ENCODE results near the gene GUK1. TPM values are rescaled to one million over a fixed set of nuclear protein-coding genes. Genes with fewer than 3 reads are reported as not detected.
A peak's percentile ranks its signal among the peaks of the same experiment; 100 is the strongest.
"Not testable (repeated sequence)": the region's sequence is repeated elsewhere in the genome, so short reads cannot be mapped to it uniquely, and the experiment has no call there.

The GUK1 gene
- total RNA-seq, 1 donor: 238 TPM

GRCh38 chr1:228104526-228105269 is 35.4 kb upstream of the GUK1 start:
- DNase-seq (ENCODE audit: low read depth in 2 of 3, low spot score in 2 of 3): no peak

- DNase-seq (ENCODE audit: low read depth in 2 of 3, low spot score in 2 of 3): no peak
These were observed 34.6 kb upstream of the GUK1 start for GRCh38 chr1:228105270-228105995.

- DNase-seq (ENCODE audit: low read depth in 2 of 3, low spot score in 2 of 3): no peak
These were observed 33.9 kb upstream of the GUK1 start for GRCh38 chr1:228105996-228106799.

- no peak for DNase-seq (ENCODE audit: low read depth in 2 of 3, low spot score in 2 of 3)
These were observed 33.4 kb upstream of the GUK1 start for GRCh38 chr1:228106800-228107054.

GRCh38 chr1:228107636-228108035 is 32.4 kb upstream of the GUK1 start:
- DNase-seq (ENCODE audit: low read depth in 2 of 3, low spot score in 2 of 3): no peak

- no peak for DNase-seq (ENCODE audit: low read depth in 2 of 3, low spot score in 2 of 3)
These were observed 31.9 kb upstream of the GUK1 start for GRCh38 chr1:228108055-228108690.

- no peak for DNase-seq (ENCODE audit: low read depth in 2 of 3, low spot score in 2 of 3)
These were observed 31.4 kb upstream of the GUK1 start for GRCh38 chr1:228108742-228109072.

GRCh38 chr1:228109073-228109961 is 30.8 kb upstream of the GUK1 start, which contains the start of gene MRPL55:
TSS of gene MRPL55 (minus strand) at chr1:228109299. CDS start at chr1:228108260, 1,039 bp downstream.
- peak; percentile 94 to 99 (median 97) for DNase-seq (ENCODE audit: low read depth in 2 of 3, low spot score in 2 of 3)

GRCh38 chr1:228109962-228110488 is 30.1 kb upstream of the GUK1 start:
- peak in 1 of 3 donors; percentile 29 for DNase-seq (ENCODE audit: low read depth in 2 of 3, low spot score in 2 of 3)

- no peak for DNase-seq (ENCODE audit: low read depth in 2 of 3, low spot score in 2 of 3)
These were observed 29.5 kb upstream of the GUK1 start for GRCh38 chr1:228110556-228110955.

- DNase-seq (ENCODE audit: low read depth in 2 of 3, low spot score in 2 of 3): not testable (repeated sequence)
These were observed 28.8 kb upstream of the GUK1 start for GRCh38 chr1:228111315-228111714.

GRCh38 chr1:228112167-228112566 is 27.9 kb upstream of the GUK1 start:
- no peak for DNase-seq (ENCODE audit: low read depth in 2 of 3, low spot score in 2 of 3)

GRCh38 chr1:228112617-228113016 is 27.5 kb upstream of the GUK1 start:
- DNase-seq (ENCODE audit: low read depth in 2 of 3, low spot score in 2 of 3): no peak

- no peak for DNase-seq (ENCODE audit: low read depth in 2 of 3, low spot score in 2 of 3)
These were observed 25.3 kb upstream of the GUK1 start for GRCh38 chr1:228114827-228115226.

GRCh38 chr1:228117335-228117734 is 22.7 kb upstream of the GUK1 start:
- DNase-seq (ENCODE audit: low read depth in 2 of 3, low spot score in 2 of 3): no peak

- no peak for DNase-seq (ENCODE audit: low read depth in 2 of 3, low spot score in 2 of 3)
These were observed 22.0 kb upstream of the GUK1 start for GRCh38 chr1:228118040-228118439.

- no peak for DNase-seq (ENCODE audit: low read depth in 2 of 3, low spot score in 2 of 3)
These were observed 19.7 kb upstream of the GUK1 start for GRCh38 chr1:228120351-228120750.

GRCh38 chr1:228120857-228121489 is 19.1 kb upstream of the GUK1 start:
- DNase-seq (ENCODE audit: low read depth in 2 of 3, low spot score in 2 of 3): peak in 2 of 3 donors; percentile 47 to 74

- DNase-seq (ENCODE audit: low read depth in 2 of 3, low spot score in 2 of 3): no peak
These were observed 17.1 kb upstream of the GUK1 start for GRCh38 chr1:228122921-228123441.

All from hematopoietic multipotent progenitor cell (in vitro differentiated cells).